Thoracic aorta (tissue), 2 donors: ENCODE results near the gene AMMECR1. TPM values are rescaled to one million over a fixed set of nuclear protein-coding genes. Genes with fewer than 3 reads are reported as not detected.

Experiments used
- ATAC-seq: fragments of 150-250 bp; one replicate; pipeline ENCODE4 v1.8.0; 2017; ENCODE audit warnings: low read depth; ENCODE audit not compliant: insufficient number of reproducible peaks, low FRiP score
- DNase-seq: peaks from one replicate; pipeline ENCODE4 v3.0.0-alpha.2; 2020; ENCODE audit warnings: low spot score
- H3K27ac ChIP-seq, 2 donors: fragments of 200-600 bp; sonication (generic); 1 replicate in 1 of 2; 2 replicates in 1 of 2; pipeline ENCODE4 v1.5.1; 2016; ENCODE audit warnings: mild to moderate bottlenecking in 2 of 2, moderate library complexity in 2 of 2
- H3K27me3 ChIP-seq: fragments of 200-600 bp; sonication (generic); replicated peaks from 2 replicates; pipeline ENCODE4 v1.6.0; 2016; ENCODE audit warnings: mild to moderate bottlenecking; ENCODE audit not compliant: insufficient read depth
- H3K36me3 ChIP-seq: fragments of 200-600 bp; sonication (generic); one replicate; pipeline ENCODE4 v1.5.1; 2016
- H3K4me1 ChIP-seq, 2 donors: fragments of 200-600 bp; sonication (generic); 1 replicate in 1 of 2; 2 replicates in 1 of 2; pipeline versions ENCODE4 v1.5.1 to v1.6.0; 2016; ENCODE audit warnings: low read depth in 2 of 2, mild to moderate bottlenecking in 1 of 2; ENCODE audit not compliant: control insufficient read depth in 1 of 2
- H3K4me3 ChIP-seq: fragments of 200-600 bp; sonication (generic); 2 replicates; pipeline ENCODE4 v1.5.1; 2016; ENCODE audit warnings: mild to moderate bottlenecking
- H3K9me3 ChIP-seq: fragments of 200-600 bp; sonication (generic); 2 replicates; pipeline ENCODE4 v1.5.1; 2016
- CTCF ChIP-seq: fragments of 200-600 bp; sonication (generic); IDR thresholded peaks from one replicate; pipeline ENCODE4 v1.5.1; 2019; ENCODE audit warnings: antibody characterized with exemption
- total RNA-seq, 2 donors: library from RNA; depleted of rRNA; stranded (reverse); fragments of >200 nt; gene quantifications; one replicate each; pipeline versions ENCODE4 v1.1.0 to v1.2.3, GENCODE V29; 2016

AMMECR1 gene
- total RNA-seq, 2 donors from 2014 or later, result 3.0 to 8.5 TPM

- Histone ChIP-seq H3K4me3 (no peak overlapping the region), H3K9me3 (no peaks in the 10 kb centered on the region), H3K36me3 (no peaks in the 10 kb centered on the region), H3K4me1 (peaks cover 4% of the 10 kb centered on the region in 2 donors), H3K27ac (no peak overlapping the region), H3K27me3 (no peaks in the 10 kb centered on the region)
- no peak for TF ChIP-seq CTCF
- no peak for DNase-seq
- no peak for ATAC-seq
Observed at GRCh38 chrX:110181459-110182137, 136.3 kb downstream of the AMMECR1 start.

GRCh38 chrX:110180928-110181310 lies 137.0 kb downstream of the AMMECR1 start:
- H3K36me3 ChIP-seq, result no peaks in the 10 kb centered on the region
- no peak overlapping the region for H3K4me3 ChIP-seq
- H3K27ac ChIP-seq, result peak overlapping the region in 1 of 2 donors; percentile 41
- no peak for ATAC-seq
- H3K4me1 ChIP-seq, result peaks cover 4% of the 10 kb centered on the region in 2 donors
- no peak for TF ChIP-seq CTCF
- no peaks in the 10 kb centered on the region for H3K9me3 ChIP-seq
- no peaks in the 10 kb centered on the region for H3K27me3 ChIP-seq
- DNase-seq, result no peak

GRCh38 chrX:110180176-110180927 lies 137.5 kb downstream of the AMMECR1 start:
- peak overlapping the region in 1 of 2 donors; percentile 41 for H3K27ac ChIP-seq
- peaks cover 4% of the 10 kb centered on the region in 2 donors for H3K4me1 ChIP-seq
- ATAC-seq (peak; percentile 55), DNase-seq (no peak)
- no peaks in the 10 kb centered on the region for H3K27me3 ChIP-seq
- no peak for TF ChIP-seq CTCF
- H3K36me3 ChIP-seq, result no peaks in the 10 kb centered on the region
- H3K9me3 ChIP-seq, result no peaks in the 10 kb centered on the region
- no peak overlapping the region for H3K4me3 ChIP-seq

- no peak overlapping the region for H3K4me3 ChIP-seq
- TF ChIP-seq CTCF, result no peak
- peaks cover 4 to 10% of the 10 kb centered on the region in 2 donors for H3K4me1 ChIP-seq
- ATAC-seq (no peak), DNase-seq (no peak)
- no peaks in the 10 kb centered on the region for H3K36me3 ChIP-seq
- H3K27me3 ChIP-seq, result no peaks in the 10 kb centered on the region
- no peak overlapping the region for H3K27ac ChIP-seq
- no peaks in the 10 kb centered on the region for H3K9me3 ChIP-seq
Observed at GRCh38 chrX:110178179-110178865, 139.6 kb downstream of the AMMECR1 start.

GRCh38 chrX:110175696-110176095 lies 142.2 kb downstream of the AMMECR1 start:
- Histone ChIP-seq H3K27ac (no peak overlapping the region), H3K36me3 (no peaks in the 10 kb centered on the region), H3K4me1 (peaks cover 0 to 8% of the 10 kb centered on the region in 2 donors), H3K9me3 (no peaks in the 10 kb centered on the region), H3K4me3 (no peak overlapping the region), H3K27me3 (no peaks in the 10 kb centered on the region)
- DNase-seq (no peak), ATAC-seq (no peak)
- TF ChIP-seq CTCF, result no peak
